HG03378 (cell line): Measurements from ENCODE around the gene CMTM6.
"Not testable (repeated sequence)": the region's sequence is repeated elsewhere in the genome, so short reads cannot be mapped to it uniquely, and the experiment has no call there.

Experiments
- ATAC-seq: cut with Tn5 transposase; IDR thresholded peaks from one replicate; pipeline ENCODE4 v1.9.1; 2021; ENCODE audit warnings: mild to moderate bottlenecking, moderate library complexity; ENCODE audit not compliant: unreplicated experiment

CMTM6 gene

GRCh38 chr3:32467333-32468070 lies 35.1 kb downstream of the CMTM6 start:
- peak; percentile 56 for ATAC-seq

- ATAC-seq: not testable (repeated sequence)
Measured at GRCh38 chr3:32466808-32467207, 35.8 kb downstream of the CMTM6 start.

DNA sequence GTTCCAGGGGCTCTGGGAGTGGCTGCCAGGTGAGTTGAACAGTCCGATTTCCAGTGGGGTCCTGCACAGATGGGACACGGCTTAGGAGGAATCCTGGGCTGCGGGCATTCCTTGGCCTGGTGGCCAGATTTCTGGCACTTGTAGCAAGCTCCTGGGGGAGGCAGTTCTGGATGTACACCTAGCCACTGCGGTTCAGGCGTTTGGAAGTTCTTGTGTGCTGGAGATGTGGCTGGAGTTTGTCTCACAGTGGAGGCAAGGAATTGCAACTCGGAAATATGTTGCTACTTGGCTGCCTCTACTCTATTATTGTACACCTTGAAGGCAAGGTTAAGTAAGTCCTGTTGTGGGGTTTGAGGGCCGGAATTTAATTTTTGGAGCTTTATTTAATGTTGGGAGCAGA lies 37.9 kb downstream of the CMTM6 start:
- not testable (repeated sequence) for ATAC-seq

DNA sequence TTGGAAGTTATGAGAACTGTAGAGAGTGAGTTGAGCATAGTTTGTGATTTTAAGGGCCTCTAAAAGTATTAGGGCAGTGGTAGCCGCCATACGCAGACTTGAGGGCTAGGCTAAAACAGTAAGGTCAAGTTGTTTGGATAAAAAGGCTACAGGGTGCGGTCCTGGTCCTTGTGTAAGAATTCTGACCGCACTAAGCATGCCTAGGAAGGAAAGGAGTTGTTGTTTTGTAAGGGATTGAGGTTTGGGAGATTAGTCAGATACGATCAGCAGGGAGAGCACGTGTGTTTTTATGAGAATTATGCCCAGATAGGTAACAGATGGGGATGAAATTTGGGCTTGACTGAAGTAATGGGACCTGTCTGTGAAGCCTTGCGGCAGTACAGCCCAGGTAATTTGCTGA lies 39.2 kb downstream of the CMTM6 start:
- not testable (repeated sequence) for ATAC-seq

DNA sequence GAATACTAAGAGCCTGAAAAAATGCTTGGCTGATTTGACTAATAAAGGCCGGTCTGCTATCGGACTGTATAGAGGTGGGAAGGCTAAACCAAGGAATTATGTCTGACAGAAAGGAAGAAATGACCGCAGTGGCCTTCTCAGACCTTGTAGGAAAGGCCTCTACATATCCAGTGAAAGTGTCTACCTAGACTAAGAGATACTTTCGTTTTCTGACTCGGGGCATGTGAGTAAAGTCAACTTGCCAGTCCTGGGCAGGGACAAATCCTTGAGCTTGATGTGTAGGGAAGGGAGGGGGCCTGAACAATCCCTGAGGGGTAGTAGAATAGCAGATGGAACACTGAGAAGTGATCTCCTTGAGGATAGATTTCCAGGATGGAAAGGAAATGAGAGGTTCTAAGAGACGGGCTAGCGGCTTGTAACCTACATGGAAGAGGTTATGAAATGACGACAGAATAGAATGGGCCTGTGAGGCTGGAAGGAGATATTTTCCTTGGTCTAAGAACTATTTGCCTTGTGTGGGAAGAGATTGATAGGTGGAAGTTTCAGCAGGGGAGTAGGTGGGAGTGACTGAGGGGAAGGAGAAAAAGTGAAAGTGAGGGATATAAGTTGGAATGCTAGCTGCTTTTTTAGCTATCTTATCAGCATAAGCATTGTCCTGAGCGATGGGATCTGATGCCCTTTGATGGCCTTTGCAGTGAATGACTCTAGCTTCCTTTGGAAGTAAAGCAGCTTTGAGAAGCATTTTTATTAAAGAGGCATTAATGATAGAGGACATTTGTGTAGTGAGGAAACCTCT lies 40.3 kb downstream of the CMTM6 start:
- not testable (repeated sequence) for ATAC-seq

- not testable (repeated sequence) for ATAC-seq
Measured at GRCh38 chr3:32460817-32461496, 41.7 kb downstream of the CMTM6 start.

GRCh38 chr3:32460031-32460749 lies 42.5 kb downstream of the CMTM6 start:
- peak; percentile 88 for ATAC-seq

DNA sequence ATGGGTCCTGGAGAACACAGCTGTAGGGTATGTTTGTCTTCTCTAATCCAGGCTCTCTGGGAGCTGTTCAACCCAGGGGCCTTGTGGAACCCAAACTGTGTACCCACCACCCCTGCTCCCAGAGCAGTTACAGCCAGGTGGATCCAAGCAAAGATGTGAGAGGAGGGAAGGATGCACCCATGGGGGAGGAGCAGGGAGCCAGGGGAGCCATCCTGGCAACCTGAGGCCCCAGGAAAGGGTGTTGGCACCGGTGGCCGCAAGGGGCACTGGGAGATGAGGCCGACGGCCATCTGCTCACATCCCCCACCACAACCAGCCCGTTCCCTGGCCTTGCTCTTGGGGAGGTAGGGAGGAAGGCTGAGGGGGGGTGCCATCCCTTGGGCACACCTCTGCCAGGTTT lies 43.2 kb downstream of the CMTM6 start:
- no peak for ATAC-seq

GRCh38 chr3:32457971-32458471 lies 44.6 kb downstream of the CMTM6 start:
- peak; percentile 46 for ATAC-seq

DNA sequence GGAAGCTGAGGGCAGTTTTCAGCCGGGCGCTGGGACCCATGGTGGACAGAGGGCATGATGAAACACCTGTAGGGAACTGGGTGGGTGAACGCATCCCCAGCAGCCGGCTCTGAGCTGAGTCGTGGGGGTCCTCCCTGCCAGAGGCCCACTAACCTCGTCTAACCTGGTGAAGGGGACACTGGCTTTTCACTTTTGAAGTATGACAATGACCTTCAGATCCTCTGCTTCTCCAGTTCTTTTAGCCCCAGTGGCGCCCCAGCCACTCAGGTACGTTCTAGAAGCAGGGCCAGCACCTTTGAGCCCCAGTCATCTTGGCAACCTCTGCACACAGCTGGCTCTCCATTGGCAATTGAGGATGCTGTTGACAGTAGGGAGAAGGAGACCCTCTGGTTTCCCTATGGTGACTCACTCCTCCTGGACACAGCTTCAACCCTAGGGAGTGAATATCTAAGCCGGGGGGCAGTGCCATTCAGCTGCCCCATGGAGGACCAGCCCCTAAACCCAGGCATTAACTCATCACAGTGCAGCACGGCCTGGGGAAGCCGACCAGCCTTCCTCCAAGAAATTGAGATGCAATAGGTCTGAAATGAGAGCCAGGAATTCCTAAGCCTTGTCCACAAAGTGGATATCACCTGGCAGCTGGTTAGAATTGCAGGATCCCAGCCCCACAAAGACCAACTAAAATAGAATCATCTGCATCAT lies 46.1 kb downstream of the CMTM6 start:
- no peak for ATAC-seq

DNA sequence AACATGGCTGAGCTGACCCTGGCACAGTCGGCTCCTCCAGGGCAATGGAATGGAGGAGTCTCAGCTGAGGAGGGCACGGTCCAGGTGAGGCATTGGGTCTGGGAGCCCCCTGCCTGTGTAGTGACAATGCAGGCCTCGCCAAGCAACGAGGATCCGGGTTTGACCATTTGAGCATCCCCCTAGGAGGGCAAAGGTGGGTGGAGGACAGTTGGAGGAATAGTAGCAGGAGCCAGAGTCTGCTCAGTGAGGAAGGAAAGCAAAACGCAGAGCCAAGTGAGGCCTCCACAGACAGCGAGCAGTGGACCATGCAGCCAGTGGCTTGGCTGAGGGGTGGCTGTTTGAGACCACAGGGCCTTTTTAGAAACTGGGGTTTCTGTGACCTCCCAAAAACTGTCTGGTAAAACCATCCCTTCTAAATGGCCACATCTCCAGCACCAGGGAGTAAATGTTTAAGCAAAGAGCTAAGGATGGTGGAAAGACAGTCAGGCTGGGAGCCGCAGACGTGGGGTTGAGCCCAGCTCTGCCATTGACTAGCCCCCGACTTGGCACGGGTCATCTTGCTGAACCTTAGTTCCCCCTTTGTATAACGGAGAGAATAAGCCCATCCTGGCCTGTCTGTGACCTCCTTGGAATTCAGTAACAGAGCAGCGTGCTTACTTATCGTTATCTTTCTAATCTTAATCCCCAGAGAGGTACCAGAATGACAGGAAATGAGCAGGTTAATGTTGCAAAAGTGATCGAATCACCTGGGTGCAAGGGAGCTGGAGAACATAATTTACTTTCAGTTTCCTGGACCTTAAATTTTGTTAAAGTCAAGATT lies 46.8 kb downstream of the CMTM6 start:
- ATAC-seq: no peak

- ATAC-seq: no peak
Measured at GRCh38 chr3:32454731-32455608, 47.7 kb downstream of the CMTM6 start.

- ATAC-seq: no peak
Measured at GRCh38 chr3:32454111-32454510, 48.5 kb downstream of the CMTM6 start.

GRCh38 chr3:32453346-32453745 lies 49.3 kb downstream of the CMTM6 start:
- no peak for ATAC-seq

DNA sequence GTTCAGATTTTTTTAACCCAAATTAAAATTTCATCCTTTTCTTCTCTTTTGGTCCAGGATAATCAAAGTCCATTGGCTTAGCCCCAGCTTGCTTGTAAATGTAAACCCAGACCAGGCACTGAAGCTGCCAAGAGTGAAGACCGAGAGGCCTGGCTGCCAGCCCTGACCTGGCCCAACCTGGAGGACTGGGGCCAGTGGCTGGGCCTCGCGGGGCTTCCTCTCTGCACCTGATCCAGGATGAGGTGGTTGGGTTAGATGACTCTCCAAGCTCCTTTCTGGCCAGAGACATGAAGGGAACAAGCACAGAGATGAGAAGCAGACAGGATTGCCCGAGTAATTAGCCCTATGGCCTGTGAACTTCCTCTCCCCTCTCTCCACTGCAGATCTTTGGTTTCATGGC lies 50.6 kb downstream of the CMTM6 start:
- no peak for ATAC-seq

- ATAC-seq: no peak
Measured at GRCh38 chr3:32450992-32451659, 51.5 kb downstream of the CMTM6 start.

DNA sequence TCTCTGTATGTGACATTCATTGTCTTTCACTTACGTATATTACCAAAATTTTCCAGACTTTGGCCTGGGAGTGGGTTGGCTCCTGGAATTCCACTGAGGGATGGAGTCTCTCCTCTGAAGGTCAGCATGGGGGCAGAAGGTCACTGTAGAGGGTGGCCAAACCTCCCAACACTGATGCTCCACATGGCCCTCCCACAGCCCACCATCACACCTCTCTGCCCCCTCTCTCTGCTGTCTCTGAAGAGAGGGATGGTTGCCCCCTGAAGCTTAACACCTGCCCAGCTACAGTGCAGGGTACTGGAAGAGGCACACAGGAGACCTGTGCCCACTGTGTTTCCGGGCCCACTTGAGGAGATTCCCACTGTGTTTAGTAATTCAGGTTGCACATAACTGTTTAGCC lies 52.2 kb downstream of the CMTM6 start:
- no peak for ATAC-seq

GRCh38 chr3:32449691-32450090 lies 53.0 kb downstream of the CMTM6 start:
- ATAC-seq: no peak
